Nephron progenitor cell (in vitro differentiated cells): Measurements from ENCODE around the gene YPEL4.

Source experiments
- DNase-seq: peaks from one replicate; pipeline ENCODE4 v3.0.0; 2021
- H3K27ac Mint-ChIP-seq: 2 replicates; pipeline ENCODE4 v1.8.0; 2021; ENCODE audit warnings: mild to moderate bottlenecking, moderate library complexity, mixed read lengths
- H3K27me3 Mint-ChIP-seq: 2 replicates; pipeline ENCODE4 v1.8.0; 2021; ENCODE audit warnings: mild to moderate bottlenecking, low read depth, mixed read lengths; ENCODE audit not compliant: poor library complexity
- H3K36me3 Mint-ChIP-seq: 2 replicates; pipeline ENCODE4 v1.8.0; 2021; ENCODE audit warnings: low read depth, mixed read lengths
- H3K4me1 Mint-ChIP-seq: 2 replicates; pipeline ENCODE4 v1.8.0; 2021; ENCODE audit warnings: mixed read lengths
- H3K4me3 Mint-ChIP-seq: 2 replicates; pipeline ENCODE4 v1.8.0; 2021; ENCODE audit warnings: mild to moderate bottlenecking, moderate library complexity, mixed read lengths
- H3K9me3 Mint-ChIP-seq: 2 replicates; pipeline ENCODE4 v1.8.0; 2021; ENCODE audit warnings: mild to moderate bottlenecking, moderate library complexity, mixed read lengths
- TF ChIP-seq, protein P1 (sequence below): fragments of 200-600 bp; sonication (generic); IDR thresholded peaks from 2 replicates; pipeline ENCODE4 v1.5.0; 2021; ENCODE audit warnings: antibody characterized with exemption

Gene YPEL4

DNA sequence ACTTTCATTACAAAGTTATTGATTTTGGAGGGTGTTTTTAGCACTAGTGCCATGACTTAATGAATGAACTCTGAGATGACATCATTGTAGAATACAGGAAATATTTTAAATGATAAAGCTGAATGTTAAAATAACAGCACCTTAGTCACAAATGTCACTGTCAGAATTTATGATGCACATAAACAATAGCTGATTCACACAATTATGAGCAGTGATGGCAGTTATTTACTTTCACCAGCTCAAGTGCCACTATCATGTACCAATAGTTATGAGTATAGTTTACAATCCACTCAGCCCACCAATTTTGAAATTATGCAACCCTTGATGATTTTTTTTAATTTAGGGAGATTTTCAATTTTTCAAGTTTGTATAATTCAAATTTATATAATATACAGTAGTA lies 29.2 kb downstream of the YPEL4 start:
- H3K4me1 Mint-ChIP-seq: peaks cover 25% of the 10 kb centered on the region
- no peak for DNase-seq
- H3K4me3 Mint-ChIP-seq: no peak overlapping the region
- no peaks in the 10 kb centered on the region for H3K27me3 Mint-ChIP-seq
- TF ChIP-seq, protein P1, sequence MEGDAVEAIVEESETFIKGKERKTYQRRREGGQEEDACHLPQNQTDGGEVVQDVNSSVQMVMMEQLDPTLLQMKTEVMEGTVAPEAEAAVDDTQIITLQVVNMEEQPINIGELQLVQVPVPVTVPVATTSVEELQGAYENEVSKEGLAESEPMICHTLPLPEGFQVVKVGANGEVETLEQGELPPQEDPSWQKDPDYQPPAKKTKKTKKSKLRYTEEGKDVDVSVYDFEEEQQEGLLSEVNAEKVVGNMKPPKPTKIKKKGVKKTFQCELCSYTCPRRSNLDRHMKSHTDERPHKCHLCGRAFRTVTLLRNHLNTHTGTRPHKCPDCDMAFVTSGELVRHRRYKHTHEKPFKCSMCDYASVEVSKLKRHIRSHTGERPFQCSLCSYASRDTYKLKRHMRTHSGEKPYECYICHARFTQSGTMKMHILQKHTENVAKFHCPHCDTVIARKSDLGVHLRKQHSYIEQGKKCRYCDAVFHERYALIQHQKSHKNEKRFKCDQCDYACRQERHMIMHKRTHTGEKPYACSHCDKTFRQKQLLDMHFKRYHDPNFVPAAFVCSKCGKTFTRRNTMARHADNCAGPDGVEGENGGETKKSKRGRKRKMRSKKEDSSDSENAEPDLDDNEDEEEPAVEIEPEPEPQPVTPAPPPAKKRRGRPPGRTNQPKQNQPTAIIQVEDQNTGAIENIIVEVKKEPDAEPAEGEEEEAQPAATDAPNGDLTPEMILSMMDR: no peak
- H3K9me3 Mint-ChIP-seq: peaks cover 24% of the 10 kb centered on the region
- no peak overlapping the region for H3K27ac Mint-ChIP-seq
- H3K36me3 Mint-ChIP-seq: peaks cover 53% of the 10 kb centered on the region

- H3K4me3 Mint-ChIP-seq: no peak overlapping the region
- no peak overlapping the region for H3K27ac Mint-ChIP-seq
- H3K9me3 Mint-ChIP-seq: peaks cover 24% of the 10 kb centered on the region
- H3K27me3 Mint-ChIP-seq: no peaks in the 10 kb centered on the region
- no peak for DNase-seq
- peaks cover 25% of the 10 kb centered on the region for H3K4me1 Mint-ChIP-seq
- TF ChIP-seq, protein P1: no peak
- peaks cover 64% of the 10 kb centered on the region for H3K36me3 Mint-ChIP-seq
These were observed 30.4 kb downstream of the YPEL4 start for GRCh38 chr11:57619331-57619730.

GRCh38 chr11:57618438-57618837 lies 31.3 kb downstream of the YPEL4 start:
- DNase-seq: no peak
- no peaks in the 10 kb centered on the region for H3K27me3 Mint-ChIP-seq
- no peak overlapping the region for H3K4me3 Mint-ChIP-seq
- H3K9me3 Mint-ChIP-seq: peaks cover 24% of the 10 kb centered on the region
- no peak overlapping the region for H3K27ac Mint-ChIP-seq
- H3K36me3 Mint-ChIP-seq: peaks cover 72% of the 10 kb centered on the region
- H3K4me1 Mint-ChIP-seq: peaks cover 24% of the 10 kb centered on the region
- TF ChIP-seq, protein P1: no peak

DNA sequence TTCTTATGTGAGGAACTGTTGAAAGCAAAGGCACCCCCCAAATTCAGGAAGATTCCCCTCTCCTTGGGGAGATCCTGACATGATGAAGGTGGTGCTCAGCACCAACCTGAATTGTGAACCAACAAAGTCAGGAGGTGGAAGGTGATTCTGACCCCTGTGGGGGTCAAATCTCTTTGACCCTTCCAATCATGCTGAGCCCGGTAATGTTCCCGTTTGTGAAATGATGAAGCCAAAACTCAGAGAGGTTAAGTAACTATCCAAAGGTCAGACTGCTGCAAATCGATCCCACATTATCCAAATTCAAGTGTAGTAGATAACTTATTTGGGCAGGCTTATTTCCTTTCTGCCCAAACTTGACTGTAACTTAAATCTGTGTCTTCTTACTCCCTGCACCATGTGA lies 33.1 kb downstream of the YPEL4 start:
- peaks cover 80% of the 10 kb centered on the region for H3K36me3 Mint-ChIP-seq
- DNase-seq: no peak
- H3K27me3 Mint-ChIP-seq: no peaks in the 10 kb centered on the region
- no peak overlapping the region for H3K4me3 Mint-ChIP-seq
- peaks cover 6% of the 10 kb centered on the region for H3K4me1 Mint-ChIP-seq
- peaks cover 24% of the 10 kb centered on the region for H3K9me3 Mint-ChIP-seq
- H3K27ac Mint-ChIP-seq: peak overlapping the region; percentile 43
- TF ChIP-seq, protein P1: no peak

GRCh38 chr11:57615308-57615707 lies 34.4 kb downstream of the YPEL4 start:
- Mint-ChIP-seq H3K27me3 (no peaks in the 10 kb centered on the region), H3K27ac (peak overlapping the region; percentile 75), H3K4me1 (peaks cover 6% of the 10 kb centered on the region), H3K9me3 (peaks cover 11% of the 10 kb centered on the region), H3K36me3 (peaks cover 80% of the 10 kb centered on the region), H3K4me3 (no peak overlapping the region)
- no peak for DNase-seq
- TF ChIP-seq, protein P1: no peak

- peaks cover 3% of the 10 kb centered on the region for H3K9me3 Mint-ChIP-seq
- TF ChIP-seq, protein P1: no peak
- DNase-seq: no peak
- no peaks in the 10 kb centered on the region for H3K27me3 Mint-ChIP-seq
- H3K36me3 Mint-ChIP-seq: peaks cover 79% of the 10 kb centered on the region
- H3K4me3 Mint-ChIP-seq: no peak overlapping the region
- peak overlapping the region; percentile 66 for H3K27ac Mint-ChIP-seq
- peaks cover 11% of the 10 kb centered on the region for H3K4me1 Mint-ChIP-seq
These were observed 35.4 kb downstream of the YPEL4 start for GRCh38 chr11:57614234-57614772.
